CMK (cell line): ENCODE measurements around the gene ANKRD33B.

Experiments
- DNase-seq: peaks from one replicate; pipeline ENCODE4 v3.0.0-alpha.2; 2010; ENCODE audit warnings: low read depth

ANKRD33B gene

GRCh38 chr5:10579536-10580521 is 16.0 kb downstream of the ANKRD33B start:
- DNase-seq: no peak

GRCh38 chr5:10580531-10581423 is 16.9 kb downstream of the ANKRD33B start:
- no peak for DNase-seq

- DNase-seq: no peak
These were observed 17.5 kb downstream of the ANKRD33B start for GRCh38 chr5:10581424-10581748.

- no peak for DNase-seq
These were observed 18.1 kb downstream of the ANKRD33B start for GRCh38 chr5:10581867-10582511.

- DNase-seq: no peak
These were observed 18.6 kb downstream of the ANKRD33B start for GRCh38 chr5:10582512-10582897.

GRCh38 chr5:10583663-10584572 is 20.0 kb downstream of the ANKRD33B start:
- DNase-seq: no peak

GRCh38 chr5:10584714-10585517 is 21.0 kb downstream of the ANKRD33B start:
- no peak for DNase-seq

- no peak for DNase-seq
These were observed 21.6 kb downstream of the ANKRD33B start for GRCh38 chr5:10585518-10585915.

GRCh38 chr5:10586008-10586407 is 22.1 kb downstream of the ANKRD33B start:
- DNase-seq: no peak

GRCh38 chr5:10586555-10586954 is 22.7 kb downstream of the ANKRD33B start:
- no peak for DNase-seq

- DNase-seq: no peak
These were observed 24.4 kb downstream of the ANKRD33B start for GRCh38 chr5:10588109-10588775.

- peak; percentile 99 for DNase-seq
These were observed 25.0 kb downstream of the ANKRD33B start for GRCh38 chr5:10588779-10589447.

GRCh38 chr5:10590226-10590999 is 26.5 kb downstream of the ANKRD33B start:
- peak; percentile 44 for DNase-seq

GRCh38 chr5:10591159-10591558 is 27.3 kb downstream of the ANKRD33B start:
- DNase-seq: no peak

- DNase-seq: no peak
These were observed 28.1 kb downstream of the ANKRD33B start for GRCh38 chr5:10591966-10592365.

- no peak for DNase-seq
These were observed 28.7 kb downstream of the ANKRD33B start for GRCh38 chr5:10592601-10593000.

- DNase-seq: no peak
These were observed 29.8 kb downstream of the ANKRD33B start for GRCh38 chr5:10593531-10594181.
